ENCODE measurements around the gene FDCSP.
"Not testable (repeated sequence)": the region's sequence is repeated elsewhere in the genome, so short reads cannot be mapped to it uniquely, and the experiment has no call there.

Gene FDCSP

GRCh38 chr4:70225824-70226223 lies at the start of gene FDCSP:
Gene FDCSP, plus strand, starts transcription at chr4:70226124. Its CDS starts 5,071 bp downstream, at chr4:70231195.
- no peak for DNase-seq (ENCODE audit: low read depth in 1 of 2, low spot score in 1 of 2)

- no peak for DNase-seq (ENCODE audit: low read depth in 1 of 2, low spot score in 1 of 2)
Observed at GRCh38 chr4:70177090-70177489, 48.8 kb upstream of the FDCSP start.

GRCh38 chr4:70178075-70178660 lies 47.8 kb upstream of the FDCSP start:
- no peak for DNase-seq (ENCODE audit: low read depth in 1 of 2, low spot score in 1 of 2)

GRCh38 chr4:70179811-70180210 lies 46.1 kb upstream of the FDCSP start:
- DNase-seq (ENCODE audit: low read depth in 1 of 2, low spot score in 1 of 2): no peak

- DNase-seq (ENCODE audit: low read depth in 1 of 2, low spot score in 1 of 2): no peak
Observed at GRCh38 chr4:70181864-70182263, 44.1 kb upstream of the FDCSP start.

- no peak for DNase-seq (ENCODE audit: low read depth in 1 of 2, low spot score in 1 of 2)
Observed at GRCh38 chr4:70182517-70183167, 43.3 kb upstream of the FDCSP start.

GRCh38 chr4:70183168-70183939 lies 42.6 kb upstream of the FDCSP start:
- DNase-seq (ENCODE audit: low read depth in 1 of 2, low spot score in 1 of 2): no peak

GRCh38 chr4:70183940-70184246 lies 42.0 kb upstream of the FDCSP start:
- DNase-seq (ENCODE audit: low read depth in 1 of 2, low spot score in 1 of 2): no peak

GRCh38 chr4:70187216-70187615 lies 38.7 kb upstream of the FDCSP start:
- DNase-seq (ENCODE audit: low read depth in 1 of 2, low spot score in 1 of 2): no peak

- no peak for DNase-seq (ENCODE audit: low read depth in 1 of 2, low spot score in 1 of 2)
Observed at GRCh38 chr4:70190579-70190978, 35.3 kb upstream of the FDCSP start.

- DNase-seq (ENCODE audit: low read depth in 1 of 2, low spot score in 1 of 2): no peak
Observed at GRCh38 chr4:70191647-70192046, 34.3 kb upstream of the FDCSP start.

- no peak for DNase-seq (ENCODE audit: low read depth in 1 of 2, low spot score in 1 of 2)
Observed at GRCh38 chr4:70192895-70193294, 33.0 kb upstream of the FDCSP start.

- no peak for DNase-seq (ENCODE audit: low read depth in 1 of 2, low spot score in 1 of 2)
Observed at GRCh38 chr4:70195425-70195824, 30.5 kb upstream of the FDCSP start, which contains the start of gene ODAM. Gene ODAM, plus strand, starts transcription at chr4:70195725. Its CDS starts 819 bp downstream, at chr4:70196544.

- DNase-seq (ENCODE audit: low read depth in 1 of 2, low spot score in 1 of 2): no peak
Observed at GRCh38 chr4:70196857-70197256, 29.1 kb upstream of the FDCSP start.

GRCh38 chr4:70197842-70198241 lies 28.1 kb upstream of the FDCSP start:
- no peak for DNase-seq (ENCODE audit: low read depth in 1 of 2, low spot score in 1 of 2)

- DNase-seq (ENCODE audit: low read depth in 1 of 2, low spot score in 1 of 2): no peak
Observed at GRCh38 chr4:70203601-70204000, 22.3 kb upstream of the FDCSP start.

GRCh38 chr4:70212752-70213151 lies 13.2 kb upstream of the FDCSP start:
- DNase-seq (ENCODE audit: low read depth in 1 of 2, low spot score in 1 of 2): not testable (repeated sequence)

- DNase-seq (ENCODE audit: low read depth in 1 of 2, low spot score in 1 of 2): not testable (repeated sequence)
Observed at GRCh38 chr4:70216109-70216508, 9.8 kb upstream of the FDCSP start.

GRCh38 chr4:70216550-70216949 lies 9.4 kb upstream of the FDCSP start:
- not testable (repeated sequence) for DNase-seq (ENCODE audit: low read depth in 1 of 2, low spot score in 1 of 2)

GRCh38 chr4:70221389-70221788 lies 4.5 kb upstream of the FDCSP start:
- DNase-seq (ENCODE audit: low read depth in 1 of 2, low spot score in 1 of 2): not testable (repeated sequence)

- not testable (repeated sequence) for DNase-seq (ENCODE audit: low read depth in 1 of 2, low spot score in 1 of 2)
Observed at GRCh38 chr4:70221818-70222217, 4.1 kb upstream of the FDCSP start.

- no peak for DNase-seq (ENCODE audit: low read depth in 1 of 2, low spot score in 1 of 2)
Observed at GRCh38 chr4:70236125-70236524, 10.2 kb downstream of the FDCSP start.

Measured in stimulated activated CD4-positive, alpha-beta T cell treated with anti-CD3 and anti-CD28 coated beads, Interleukin-15, amount 100 ng/mL, for 1 hour (primary cell).